NCI-H226 (cell line): ENCODE results near the gene CRELD2.

Experiments
- DNase-seq: peaks from one replicate; pipeline ENCODE4 v3.0.0-alpha.2; 2015

Gene CRELD2

DNA sequence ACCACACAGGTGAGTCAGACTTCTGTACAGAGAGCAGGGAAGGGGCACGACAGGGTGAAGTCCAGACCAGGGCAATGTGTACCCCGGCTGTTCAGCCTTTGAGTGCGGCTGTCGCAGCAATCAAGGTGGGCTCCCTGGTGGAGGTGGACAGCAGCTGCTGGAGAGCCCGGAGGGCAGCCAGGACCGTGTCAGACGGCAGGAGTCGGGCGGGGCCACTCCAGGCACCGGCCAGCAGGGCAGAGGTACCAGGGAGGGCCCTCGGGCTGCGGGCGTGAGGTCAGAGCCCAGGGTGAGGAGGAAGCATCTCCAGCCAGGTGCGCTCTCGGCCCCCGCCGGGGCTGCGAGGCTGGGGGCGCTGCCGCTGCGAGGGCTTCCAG lies 41.3 kb downstream of the CRELD2 start:
- DNase-seq, result no peak

DNA sequence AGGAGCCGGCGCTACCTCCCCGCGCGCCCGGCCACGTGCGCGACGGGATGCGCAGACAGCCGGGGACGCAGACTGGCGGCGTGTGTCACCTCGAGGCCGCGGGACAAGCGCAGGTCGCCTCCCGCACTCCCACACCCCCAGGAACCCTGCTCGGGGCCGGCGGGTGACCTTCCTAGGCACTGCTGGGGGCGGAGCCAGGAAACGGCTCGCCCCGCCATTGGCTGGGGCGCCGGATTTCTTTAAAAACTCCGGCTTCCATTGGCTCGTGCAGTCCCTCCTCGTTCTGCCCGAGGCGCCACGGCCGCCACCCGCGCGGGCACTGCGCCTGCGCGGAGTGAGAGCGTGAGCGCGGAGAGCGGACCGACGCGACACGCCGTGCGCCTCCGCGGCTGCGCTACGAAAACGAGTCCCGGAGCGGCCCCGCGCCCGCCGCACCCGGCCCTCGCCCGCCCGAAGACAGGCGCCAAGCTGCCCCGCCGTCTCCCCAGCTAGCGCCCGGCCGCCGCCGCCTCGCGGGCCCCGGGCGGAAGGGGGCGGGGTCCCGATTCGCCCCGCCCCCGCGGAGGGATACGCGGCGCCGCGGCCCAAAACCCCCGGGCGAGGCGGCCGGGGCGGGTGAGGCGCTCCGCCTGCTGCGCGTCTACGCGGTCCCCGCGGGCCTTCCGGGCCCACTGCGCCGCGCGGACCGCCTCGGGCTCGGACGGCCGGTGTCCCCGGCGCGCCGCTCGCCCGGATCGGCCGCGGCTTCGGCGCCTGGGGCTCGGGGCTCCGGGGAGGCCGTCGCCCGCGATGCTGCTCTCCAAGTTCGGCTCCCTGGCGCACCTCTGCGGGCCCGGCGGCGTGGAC lies 41.9 kb downstream of the CRELD2 start, which contains the start of gene PIM3:
PIM3 (plus strand) TSS at position 614 of the 846 bp plus-strand sequence; CDS start at position 790, 176 bp downstream.
- DNase-seq, result peak; percentile 90

DNA sequence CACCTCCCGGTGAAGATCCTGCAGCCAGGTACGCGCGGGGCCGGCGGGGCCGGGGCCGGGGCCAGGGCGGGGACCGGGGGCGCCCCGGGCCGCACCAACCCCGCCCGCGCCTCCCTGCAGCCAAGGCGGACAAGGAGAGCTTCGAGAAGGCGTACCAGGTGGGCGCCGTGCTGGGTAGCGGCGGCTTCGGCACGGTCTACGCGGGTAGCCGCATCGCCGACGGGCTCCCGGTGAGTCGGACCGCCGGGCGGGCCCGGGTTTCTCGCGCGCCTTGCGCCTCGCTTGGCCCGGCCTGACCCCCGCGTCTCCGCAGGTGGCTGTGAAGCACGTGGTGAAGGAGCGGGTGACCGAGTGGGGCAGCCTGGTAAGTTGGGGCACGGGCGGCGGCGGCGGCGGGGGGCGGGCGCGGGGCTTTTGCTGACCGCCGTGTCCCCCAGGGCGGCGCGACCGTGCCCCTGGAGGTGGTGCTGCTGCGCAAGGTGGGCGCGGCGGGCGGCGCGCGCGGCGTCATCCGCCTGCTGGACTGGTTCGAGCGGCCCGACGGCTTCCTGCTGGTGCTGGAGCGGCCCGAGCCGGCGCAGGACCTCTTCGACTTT lies 42.7 kb downstream of the CRELD2 start:
- DNase-seq, result no peak

DNA sequence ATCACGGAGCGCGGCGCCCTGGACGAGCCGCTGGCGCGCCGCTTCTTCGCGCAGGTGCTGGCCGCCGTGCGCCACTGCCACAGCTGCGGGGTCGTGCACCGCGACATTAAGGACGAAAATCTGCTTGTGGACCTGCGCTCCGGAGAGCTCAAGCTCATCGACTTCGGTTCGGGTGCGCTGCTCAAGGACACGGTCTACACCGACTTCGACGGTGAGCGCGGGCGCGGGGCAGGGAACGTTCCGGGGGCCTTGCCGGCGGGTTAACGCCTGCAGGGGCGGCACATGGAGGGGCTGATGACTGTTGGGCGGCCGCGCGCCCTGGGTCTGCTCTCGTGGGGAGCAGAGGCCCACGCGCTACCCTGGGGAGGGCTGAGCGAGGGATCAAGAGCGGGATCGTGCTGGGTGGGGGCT lies 43.2 kb downstream of the CRELD2 start:
- DNase-seq, result no peak

DNA sequence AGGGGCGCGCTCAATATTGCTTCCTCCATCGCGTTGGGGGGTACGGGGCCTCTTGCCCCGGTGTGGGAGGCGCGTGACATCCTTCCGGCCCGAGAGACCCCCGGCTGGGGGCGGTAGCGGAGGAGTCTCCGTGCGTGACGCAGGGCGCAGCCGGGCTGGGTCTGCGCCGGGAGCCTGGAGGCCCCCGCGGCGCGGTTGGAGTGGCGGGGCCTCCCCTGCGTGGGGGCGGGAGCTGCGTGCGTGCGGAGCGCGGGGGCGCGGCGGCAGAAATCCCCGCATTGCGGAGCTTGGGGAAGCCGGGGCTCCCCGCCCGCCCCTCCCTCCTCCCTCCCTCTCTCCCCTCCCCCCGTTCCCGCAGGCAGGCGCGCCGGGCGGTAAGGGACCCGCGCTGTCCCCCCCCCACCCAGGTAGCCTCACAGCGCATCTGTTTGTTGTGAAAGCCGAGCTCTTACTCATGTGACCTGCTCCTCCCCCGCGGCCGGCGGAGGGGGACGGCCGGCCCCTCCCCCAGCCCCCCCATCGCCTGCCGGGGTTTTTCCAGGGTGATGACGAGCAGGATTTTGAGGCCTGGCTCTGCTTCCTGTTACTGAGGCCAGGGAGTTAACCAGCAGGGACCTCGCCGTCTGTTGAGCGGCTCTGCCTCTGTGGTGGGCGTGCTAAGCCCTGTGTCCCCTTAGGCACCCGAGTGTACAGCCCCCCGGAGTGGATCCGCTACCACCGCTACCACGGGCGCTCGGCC lies 43.7 kb downstream of the CRELD2 start:
- peak; percentile 70 for DNase-seq

DNA sequence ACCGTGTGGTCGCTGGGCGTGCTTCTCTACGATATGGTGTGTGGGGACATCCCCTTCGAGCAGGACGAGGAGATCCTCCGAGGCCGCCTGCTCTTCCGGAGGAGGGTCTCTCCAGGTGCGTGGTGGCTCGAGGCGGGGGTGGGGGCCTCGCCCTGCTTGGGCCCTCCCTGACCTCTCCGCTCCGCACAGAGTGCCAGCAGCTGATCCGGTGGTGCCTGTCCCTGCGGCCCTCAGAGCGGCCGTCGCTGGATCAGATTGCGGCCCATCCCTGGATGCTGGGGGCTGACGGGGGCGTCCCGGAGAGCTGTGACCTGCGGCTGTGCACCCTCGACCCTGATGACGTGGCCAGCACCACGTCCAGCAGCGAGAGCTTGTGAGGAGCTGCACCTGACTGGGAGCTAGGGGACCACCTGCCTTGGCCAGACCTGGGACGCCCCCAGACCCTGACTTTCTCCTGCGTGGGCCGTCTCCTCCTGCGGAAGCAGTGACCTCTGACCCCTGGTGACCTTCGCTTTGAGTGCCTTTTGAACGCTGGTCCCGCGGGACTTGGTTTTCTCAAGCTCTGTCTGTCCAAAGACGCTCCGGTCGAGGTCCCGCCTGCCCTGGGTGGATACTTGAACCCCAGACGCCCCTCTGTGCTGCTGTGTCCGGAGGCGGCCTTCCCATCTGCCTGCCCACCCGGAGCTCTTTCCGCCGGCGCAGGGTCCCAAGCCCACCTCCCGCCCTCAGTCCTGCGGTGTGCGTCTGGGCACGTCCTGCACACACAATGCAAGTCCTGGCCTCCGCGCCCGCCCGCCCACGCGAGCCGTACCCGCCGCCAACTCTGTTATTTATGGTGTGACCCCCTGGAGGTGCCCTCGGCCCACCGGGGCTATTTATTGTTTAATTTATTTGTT lies 44.6 kb downstream of the CRELD2 start:
- no peak for DNase-seq

DNA sequence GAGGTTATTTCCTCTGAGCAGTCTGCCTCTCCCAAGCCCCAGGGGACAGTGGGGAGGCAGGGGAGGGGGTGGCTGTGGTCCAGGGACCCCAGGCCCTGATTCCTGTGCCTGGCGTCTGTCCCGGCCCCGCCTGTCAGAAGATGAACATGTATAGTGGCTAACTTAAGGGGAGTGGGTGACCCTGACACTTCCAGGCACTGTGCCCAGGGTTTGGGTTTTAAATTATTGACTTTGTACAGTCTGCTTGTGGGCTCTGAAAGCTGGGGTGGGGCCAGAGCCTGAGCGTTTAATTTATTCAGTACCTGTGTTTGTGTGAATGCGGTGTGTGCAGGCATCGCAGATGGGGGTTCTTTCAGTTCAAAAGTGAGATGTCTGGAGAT lies 45.2 kb downstream of the CRELD2 start:
- no peak for DNase-seq

DNA sequence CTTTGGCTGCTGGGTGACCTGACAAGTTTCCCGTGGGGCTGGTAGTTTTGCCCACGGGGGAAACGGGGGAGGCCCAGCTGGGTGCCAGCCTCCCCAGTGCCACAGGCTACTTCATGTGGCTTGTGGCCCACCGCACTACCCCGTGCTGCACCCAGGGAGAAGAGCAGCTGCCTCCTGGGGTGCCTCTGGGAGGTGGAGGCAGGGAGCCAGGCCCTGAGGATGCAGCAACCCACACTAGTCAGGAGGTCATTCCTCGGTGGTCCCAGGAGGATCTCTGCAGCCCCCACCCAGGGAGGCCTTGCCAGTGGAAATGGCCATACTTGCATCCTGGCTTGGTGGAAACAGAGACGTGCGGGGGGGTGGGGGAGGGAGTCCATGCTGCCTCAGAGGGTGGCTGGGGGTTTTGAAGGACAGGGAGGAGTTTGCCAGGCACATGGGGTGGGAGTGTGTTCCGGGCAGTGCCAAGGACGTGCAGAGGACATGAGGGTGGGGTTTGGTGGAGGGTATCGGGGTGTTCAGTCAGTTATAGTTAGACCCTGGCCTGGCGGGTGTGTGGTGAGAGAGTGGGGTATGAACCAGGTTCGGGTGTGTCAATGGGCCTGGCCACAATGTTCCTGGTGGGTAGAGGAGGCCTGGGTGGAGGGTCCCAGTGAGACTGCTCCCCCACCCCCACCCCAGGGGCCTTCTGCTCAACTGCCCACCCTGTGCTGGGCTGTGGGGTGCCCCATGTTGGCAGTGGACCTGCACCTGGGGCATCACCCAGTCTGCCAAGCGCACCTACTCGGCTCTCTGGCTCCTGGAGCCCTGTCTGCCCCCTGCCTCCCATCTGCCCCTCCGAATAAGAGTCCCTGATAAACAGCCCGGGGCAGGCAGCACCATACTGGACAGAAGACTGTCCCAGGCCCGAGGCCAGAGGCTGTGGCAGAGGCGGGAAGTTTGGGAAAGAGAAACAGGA lies 46.0 kb downstream of the CRELD2 start:
- DNase-seq, result no peak

DNA sequence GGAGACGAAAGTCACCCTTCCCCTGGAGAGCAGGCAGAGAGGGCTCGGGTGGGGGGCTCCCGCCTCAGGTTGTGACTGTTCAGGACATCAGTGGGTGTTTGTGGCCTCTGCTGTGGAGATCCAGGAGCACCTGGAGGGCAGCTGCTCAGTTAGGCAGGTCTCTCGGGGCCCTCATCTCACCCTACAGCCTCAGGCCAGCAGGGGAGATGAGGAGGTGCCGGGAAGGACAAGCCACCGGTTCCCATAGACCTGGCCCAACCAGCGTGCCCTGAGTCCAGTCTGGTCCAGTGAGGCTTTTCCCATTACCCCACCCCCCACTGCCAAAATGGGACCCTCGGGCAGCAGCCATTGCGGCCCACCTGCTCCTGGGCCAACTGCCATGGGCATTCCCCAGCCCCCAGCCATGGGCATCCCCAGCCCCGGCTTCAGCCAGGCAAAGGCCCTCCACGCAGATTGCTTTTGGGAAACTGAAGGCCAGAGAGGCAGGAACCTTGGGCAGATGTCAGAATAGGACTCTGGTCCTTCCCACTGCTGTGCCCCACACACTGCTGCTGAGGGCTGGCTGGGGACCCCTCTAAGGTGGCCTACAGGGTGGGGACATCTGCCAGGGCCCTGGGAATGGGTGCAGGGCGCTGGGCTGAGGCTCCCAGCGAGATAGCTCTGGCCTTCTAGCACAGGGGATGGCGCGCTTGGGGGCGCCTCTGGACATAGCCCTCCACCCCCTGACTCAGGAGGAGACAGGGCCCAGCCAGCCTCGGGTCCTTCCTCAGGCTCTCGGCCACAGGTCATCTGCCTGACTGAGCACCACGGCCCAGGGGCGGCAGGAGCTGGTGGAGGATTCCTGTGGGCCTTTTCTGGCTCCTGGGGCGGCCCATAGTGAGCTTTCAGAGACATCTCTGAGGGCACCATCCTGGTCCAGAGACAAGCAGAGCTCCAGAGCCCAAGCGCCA lies 46.9 kb downstream of the CRELD2 start:
- DNase-seq, result no peak

DNA sequence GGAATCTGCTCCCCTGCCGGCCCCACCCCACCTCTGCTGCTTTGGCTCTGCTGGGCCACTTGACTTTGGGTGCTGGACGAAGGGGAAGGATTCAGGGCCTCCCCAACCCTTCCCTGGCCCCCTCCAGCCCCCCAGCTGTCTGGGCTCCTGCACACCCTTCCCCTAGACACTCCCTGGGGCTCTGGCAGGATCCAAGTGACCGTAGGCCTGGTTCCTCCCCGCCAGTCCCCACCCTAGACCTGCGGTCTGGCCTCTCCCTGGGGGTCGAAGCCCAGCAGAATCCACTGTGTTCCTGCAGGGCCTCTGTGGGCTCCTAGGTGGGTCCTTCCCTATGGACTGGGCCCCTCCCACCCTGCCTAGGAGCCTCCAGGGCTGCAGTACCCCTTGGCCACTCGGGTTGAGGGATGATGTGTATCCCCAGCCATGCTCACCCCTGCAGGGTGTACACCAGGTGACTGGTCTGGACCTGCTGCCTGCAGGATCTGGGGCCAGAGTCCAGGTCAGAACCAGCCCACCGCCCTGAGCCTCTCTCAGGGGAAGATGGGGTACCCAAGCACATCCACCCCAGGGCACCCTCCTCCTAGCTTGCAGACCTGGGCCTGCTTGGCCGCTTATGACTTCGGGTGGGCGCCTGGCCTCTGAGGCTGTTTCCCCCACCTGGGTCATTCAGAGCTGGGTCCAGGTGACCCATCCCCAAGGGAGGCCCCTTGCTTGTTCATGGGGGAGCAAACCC lies 47.8 kb downstream of the CRELD2 start:
- no peak for DNase-seq

DNA sequence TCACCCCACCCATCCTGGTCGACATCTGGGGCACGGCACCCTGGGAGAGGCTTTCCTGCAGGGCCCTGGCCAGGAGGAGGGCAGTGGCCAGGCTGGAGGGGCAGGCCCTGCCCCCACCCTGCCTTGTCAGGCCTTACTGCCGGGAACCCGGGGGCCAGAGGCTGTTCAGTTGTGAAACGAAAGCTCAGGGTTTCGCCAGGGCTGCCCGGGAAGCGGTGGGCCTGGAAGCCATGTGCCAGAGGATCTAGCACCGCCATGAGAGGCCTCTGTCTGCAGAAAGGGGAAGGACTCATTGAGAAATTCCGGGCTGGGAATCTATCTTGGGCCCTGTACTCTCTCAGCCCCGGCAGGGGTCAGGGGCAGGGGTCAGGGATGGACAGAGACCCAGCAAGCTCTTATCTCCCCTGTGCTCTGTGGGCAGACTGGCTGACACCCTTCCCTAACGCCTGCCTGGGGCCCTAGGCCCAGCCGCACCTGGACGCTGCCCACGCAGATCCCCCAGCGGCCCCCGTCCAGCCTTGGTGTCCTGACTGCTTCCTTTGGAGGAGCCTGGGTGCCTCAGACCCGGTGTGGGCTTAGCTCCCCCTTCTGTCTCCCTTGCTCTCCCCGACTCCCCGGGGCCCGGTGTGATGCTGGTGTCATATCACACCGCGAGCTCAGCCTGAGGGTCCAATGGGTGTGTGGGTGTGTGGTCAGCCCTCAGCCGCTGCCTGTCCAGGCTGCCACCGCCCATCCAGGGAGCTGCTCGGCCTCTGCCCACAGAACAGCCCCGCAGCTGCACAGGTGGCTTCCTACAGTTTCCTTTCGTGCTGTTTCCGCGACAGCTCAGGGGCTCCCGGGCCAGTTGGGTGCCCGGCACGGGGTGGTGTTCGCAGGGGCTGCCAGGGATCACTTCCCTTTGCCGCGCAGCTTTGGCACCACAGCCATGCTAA lies 48.6 kb downstream of the CRELD2 start:
- no peak for DNase-seq

DNA sequence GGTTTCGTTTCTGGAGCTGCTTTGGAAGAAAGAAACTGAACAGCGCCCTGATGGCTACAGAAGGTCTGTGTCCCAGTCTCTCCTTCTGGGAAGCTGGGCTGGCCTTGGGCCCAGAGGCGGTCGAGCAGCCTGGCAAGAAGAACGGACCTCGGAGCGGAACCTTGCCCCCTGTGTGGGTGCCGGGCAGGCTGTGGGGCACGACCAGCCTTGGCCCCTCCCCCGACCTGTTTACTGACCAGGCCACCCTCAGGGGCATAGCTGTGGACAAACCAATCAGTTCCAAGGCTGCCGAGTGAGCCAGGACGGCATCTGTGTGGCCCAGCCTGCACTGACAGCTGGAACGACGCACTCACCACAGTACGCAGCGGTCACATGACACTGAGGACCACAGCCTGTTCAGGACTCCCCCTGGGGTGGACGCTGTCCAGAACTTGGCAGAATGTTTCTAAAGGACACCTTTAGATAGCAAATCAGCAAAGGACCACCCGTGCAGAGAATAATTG lies 49.3 kb downstream of the CRELD2 start:
- DNase-seq, result no peak

DNA sequence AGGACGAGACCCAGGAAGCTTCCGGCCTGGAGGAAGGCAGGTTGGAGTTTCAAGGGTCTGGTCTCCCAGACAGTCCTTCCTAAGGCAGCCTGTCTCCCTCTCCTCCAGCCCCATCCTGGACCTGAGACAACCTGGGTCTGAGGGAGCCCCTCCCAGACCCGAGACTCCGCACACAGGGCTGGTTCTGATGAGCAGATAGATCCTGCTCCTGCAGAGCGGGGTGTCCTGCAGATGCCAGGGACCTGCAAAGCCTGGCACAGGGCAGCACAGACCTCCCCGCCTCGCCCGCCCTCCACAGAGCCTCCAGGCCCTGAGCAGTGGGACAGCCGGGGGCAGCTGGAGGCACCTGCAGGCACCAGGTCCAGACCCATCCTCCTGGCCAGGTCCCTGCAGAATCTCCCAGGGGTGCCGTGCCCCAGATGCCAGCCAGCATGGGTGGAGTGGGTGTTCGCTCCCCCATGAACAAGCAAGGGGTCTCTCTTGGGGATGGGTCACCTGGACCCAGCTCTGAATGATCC lies 49.9 kb downstream of the CRELD2 start:
- DNase-seq, result no peak

DNA sequence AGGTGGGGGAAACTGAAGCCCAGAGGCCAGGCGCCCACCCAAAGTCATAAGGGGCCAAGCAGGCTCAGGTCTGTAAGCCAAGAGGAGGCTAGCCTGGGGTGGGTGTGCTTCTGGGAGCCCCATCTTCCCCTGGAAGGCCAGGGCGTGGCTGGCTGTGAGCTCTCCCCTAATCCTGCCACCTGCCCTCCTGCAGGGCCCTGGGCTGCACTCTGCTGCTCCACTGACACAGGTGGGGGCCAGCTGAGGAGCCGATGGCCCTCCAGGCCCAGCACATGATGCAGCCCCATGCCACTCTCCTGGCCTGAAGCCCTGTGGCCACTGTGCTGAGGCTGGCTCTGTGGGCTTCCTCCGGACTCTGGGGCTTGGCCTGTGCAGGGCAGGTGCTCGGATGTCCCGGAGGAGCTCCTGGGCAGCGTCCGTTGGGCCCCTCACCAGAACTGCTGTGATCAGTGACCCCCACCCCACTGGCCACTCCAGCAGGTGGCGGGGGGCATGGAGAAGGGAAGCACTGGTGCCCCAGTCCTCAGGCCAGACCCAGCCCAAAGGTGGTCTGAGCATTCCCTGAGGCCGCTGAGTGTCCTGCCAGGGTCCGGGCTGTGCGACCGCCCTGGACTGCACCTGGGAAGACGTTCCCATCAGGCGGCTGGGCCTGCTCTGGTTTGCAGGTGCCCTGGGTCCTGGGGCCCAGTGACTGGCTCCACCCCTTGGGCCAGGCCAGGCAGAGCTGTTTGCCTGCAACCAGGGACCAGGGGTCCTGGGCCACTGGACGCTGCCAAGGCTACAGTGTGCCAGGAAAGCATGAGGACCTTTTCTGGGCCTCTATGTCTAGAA lies 50.6 kb downstream of the CRELD2 start:
- no peak for DNase-seq

DNA sequence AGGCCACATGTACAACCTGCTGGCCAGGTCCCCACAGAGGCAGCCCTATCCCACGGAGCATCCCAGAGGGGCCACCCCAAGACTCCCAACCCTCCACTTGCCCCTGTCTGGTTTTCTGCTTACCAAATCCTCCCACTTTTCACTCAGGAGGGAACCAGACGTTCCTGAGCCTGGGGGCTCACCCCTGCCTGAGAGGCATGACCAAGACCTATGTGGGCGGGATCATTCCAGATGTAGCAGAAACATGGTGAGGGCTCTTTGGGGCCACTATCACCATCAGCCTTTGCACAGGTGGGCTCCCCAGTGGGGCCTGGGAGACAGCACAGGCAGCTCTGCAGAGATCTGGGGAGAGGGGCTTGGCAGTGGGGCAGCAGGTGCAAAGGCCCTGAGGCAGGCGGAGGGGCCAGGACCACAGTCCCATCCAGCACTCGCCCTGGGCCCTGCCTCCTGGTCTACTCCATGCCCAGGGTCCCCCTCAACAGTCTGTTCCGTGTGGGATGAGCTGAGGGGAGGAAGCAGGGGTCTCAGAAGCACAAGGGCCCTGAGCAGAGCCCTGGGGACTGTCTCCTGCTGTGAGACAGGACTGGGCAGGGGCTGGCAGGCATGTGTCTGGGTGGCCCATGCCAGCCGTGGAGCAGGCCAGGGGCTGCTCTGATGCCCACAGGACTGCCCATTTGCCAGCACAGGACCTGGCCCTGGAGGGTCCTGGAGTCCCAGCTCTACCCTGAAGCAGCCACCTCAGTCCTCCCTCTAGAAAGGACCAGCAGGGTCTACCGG lies 51.5 kb downstream of the CRELD2 start:
- no peak for DNase-seq

DNA sequence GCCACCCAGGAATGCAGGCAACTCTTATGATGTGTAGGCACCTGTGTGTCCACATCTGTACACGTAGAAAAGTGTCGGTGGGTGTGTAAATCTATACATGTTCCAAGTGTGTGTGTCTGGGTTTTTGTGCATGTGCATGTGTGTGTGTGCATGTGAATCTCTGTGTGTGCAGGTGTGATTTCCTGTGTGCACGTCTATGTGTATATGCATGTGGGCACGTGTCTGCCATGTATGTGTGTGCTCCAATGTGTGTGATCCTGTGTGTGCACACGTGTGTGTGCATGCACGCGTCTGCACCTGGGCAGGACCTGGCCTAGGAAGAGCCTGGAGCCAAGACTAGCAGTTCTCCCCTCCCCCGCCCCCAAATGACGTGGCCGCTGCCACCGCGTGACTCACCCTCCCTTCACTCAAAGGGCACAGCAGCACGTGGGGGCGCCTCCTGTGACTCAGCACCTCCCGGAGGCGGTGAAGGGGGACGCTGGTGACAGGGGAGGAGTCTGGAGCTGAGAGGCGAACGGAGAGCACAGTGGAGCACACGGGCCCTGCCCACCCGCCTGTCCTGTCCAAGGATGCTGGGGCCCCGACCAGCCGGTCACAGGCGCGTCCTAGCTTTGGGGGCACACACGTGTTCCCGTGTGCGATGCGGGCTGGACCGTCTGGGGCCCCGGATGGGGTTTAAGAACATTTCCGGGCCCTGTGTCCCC lies 52.2 kb downstream of the CRELD2 start:
- DNase-seq, result peak; percentile 67
